H9 (cell line): ENCODE results near the gene TCF7L1. TPM values are rescaled to one million over a fixed set of nuclear protein-coding genes. Genes with fewer than 3 reads are reported as not detected.

Experiments
- DNase-seq: peaks from one replicate; pipeline ENCODE4 v3.0.0-alpha.2; 2017
- H2AFZ ChIP-seq: one replicate; pipeline ENCODE4 v1.6.1; 2013; ENCODE audit warnings: mild to moderate bottlenecking, low read length, control low read depth, moderate library complexity
- H2AK5ac ChIP-seq: 2 replicates; pipeline ENCODE4 v1.6.1; 2013; ENCODE audit warnings: low read length, control low read depth, mixed read lengths; ENCODE audit not compliant: insufficient read length
- H2BK120ac ChIP-seq: one replicate; pipeline ENCODE4 v1.6.1; 2013; ENCODE audit warnings: low read depth, mild to moderate bottlenecking, low read length, control low read depth, inconsistent platforms; ENCODE audit not compliant: poor library complexity, severe bottlenecking
- H2BK12ac ChIP-seq: 2 replicates; pipeline ENCODE4 v1.6.1; 2013; ENCODE audit warnings: low read length, control low read depth, mixed read lengths, low read depth; ENCODE audit not compliant: insufficient read length
- H2BK15ac ChIP-seq: 2 replicates; pipeline ENCODE4 v1.6.1; 2013; ENCODE audit warnings: low read depth, low read length, control low read depth
- H2BK20ac ChIP-seq: one replicate; pipeline ENCODE4 v1.6.1; 2013; ENCODE audit warnings: low read depth, mild to moderate bottlenecking, low read length, control low read depth, inconsistent platforms; ENCODE audit not compliant: poor library complexity, severe bottlenecking
- H2BK5ac ChIP-seq: 2 replicates; pipeline ENCODE4 v1.6.1; 2013; ENCODE audit warnings: low read length, control low read depth, mixed read lengths; ENCODE audit not compliant: insufficient read length
- H3K14ac ChIP-seq: 2 replicates; pipeline ENCODE4 v1.6.1; 2013; ENCODE audit warnings: low read length, control low read depth; ENCODE audit not compliant: insufficient read depth
- H3K18ac ChIP-seq: 2 replicates; pipeline ENCODE4 v1.6.1; 2013; ENCODE audit warnings: low read depth, mild to moderate bottlenecking, mixed read lengths, low read length, control low read depth; ENCODE audit not compliant: insufficient read length
- H3K23ac ChIP-seq: 2 replicates; pipeline ENCODE4 v1.6.1; 2013; ENCODE audit warnings: low read length, control low read depth, mixed read lengths, low read depth; ENCODE audit not compliant: insufficient read length
- H3K23me2 ChIP-seq: 2 replicates; pipeline ENCODE4 v1.6.1; 2013; ENCODE audit warnings: low read depth, mild to moderate bottlenecking, mixed read lengths, low read length, control low read depth; ENCODE audit not compliant: insufficient read length, poor library complexity, severe bottlenecking
- H3K27ac ChIP-seq: 2 replicates; pipeline ENCODE4 v1.5.1; 2013; ENCODE audit warnings: low read length, control low read depth, mixed read lengths, low read depth; ENCODE audit not compliant: insufficient read length
- H3K27me3 ChIP-seq: 2 replicates; pipeline ENCODE4 v1.6.1; 2013; ENCODE audit warnings: low read length, control low read depth, inconsistent platforms; ENCODE audit not compliant: insufficient read depth
- H3K4ac ChIP-seq: 2 replicates; pipeline ENCODE4 v1.6.1; 2013; ENCODE audit warnings: low read depth, mild to moderate bottlenecking, control low read depth, inconsistent platforms, low read length, moderate library complexity
- H3K4me1 ChIP-seq: 2 replicates; pipeline ENCODE4 v1.6.1; 2013; ENCODE audit warnings: low read length, control low read depth, inconsistent platforms; ENCODE audit not compliant: insufficient read depth
- H3K4me2 ChIP-seq: 2 replicates; pipeline ENCODE4 v1.6.1; 2013; ENCODE audit warnings: low read length, control low read depth, mixed read lengths; ENCODE audit not compliant: insufficient read length, insufficient read depth
- H3K56ac ChIP-seq: 2 replicates; pipeline ENCODE4 v1.6.1; 2013; ENCODE audit warnings: low read depth, mild to moderate bottlenecking, mixed read lengths, low read length, control low read depth; ENCODE audit not compliant: insufficient read length
- H3K79me1 ChIP-seq: 2 replicates; pipeline ENCODE4 v1.6.1; 2013; ENCODE audit warnings: low read depth, mild to moderate bottlenecking, moderate library complexity, low read length, control low read depth, inconsistent platforms; ENCODE audit not compliant: insufficient read depth, poor library complexity, severe bottlenecking
- H3K79me2 ChIP-seq: 2 replicates; pipeline ENCODE4 v1.6.1; 2013; ENCODE audit warnings: low read length, control low read depth, inconsistent platforms; ENCODE audit not compliant: insufficient read depth
- H3K9ac ChIP-seq: 2 replicates; pipeline ENCODE4 v1.6.1; 2013; ENCODE audit warnings: low read length, control low read depth, mixed read lengths; ENCODE audit not compliant: insufficient read length; ENCODE audit errors: extremely low read depth
- H3K9me3 ChIP-seq: one replicate; pipeline ENCODE4 v1.6.1; 2013; ENCODE audit warnings: low read depth, low read length, inconsistent platforms; ENCODE audit not compliant: control insufficient read depth
- H3T11ph ChIP-seq: one replicate; pipeline ENCODE4 v1.6.1; 2013; ENCODE audit warnings: mild to moderate bottlenecking, low read length, control low read depth, inconsistent platforms
- H4K20me1 ChIP-seq: one replicate; pipeline ENCODE4 v1.6.1; 2013; ENCODE audit not compliant: control insufficient read depth, insufficient read length, insufficient read depth
- H4K5ac ChIP-seq: 2 replicates; pipeline ENCODE4 v1.6.1; 2013; ENCODE audit warnings: low read depth, mild to moderate bottlenecking, mixed read lengths, low read length, control low read depth; ENCODE audit not compliant: insufficient read length
- H4K8ac ChIP-seq: replicated peaks from 2 replicates; pipeline ENCODE4 v1.6.1; 2013; ENCODE audit warnings: low read length, control low read depth, mixed read lengths, low read depth; ENCODE audit not compliant: insufficient read length
- H4K91ac ChIP-seq: 2 replicates; pipeline ENCODE4 v1.6.1; 2013; ENCODE audit warnings: low read depth, mild to moderate bottlenecking, moderate library complexity, mixed read lengths, low read length, control low read depth; ENCODE audit not compliant: insufficient read length
- H3K27ac Mint-ChIP-seq, 3 experiments: 2 replicates in 2 of 3; 3 replicates in 1 of 3; pipeline ENCODE4 v1.8.0; 2020 to 2021; ENCODE audit warnings: mixed read lengths in 3 of 3, mild to moderate bottlenecking in 1 of 3, moderate library complexity in 1 of 3
- H3K27me3 Mint-ChIP-seq: 2 replicates; pipeline ENCODE4 v1.8.0; 2021; ENCODE audit warnings: low read depth, mild to moderate bottlenecking, moderate library complexity, mixed read lengths
- H3K36me3 Mint-ChIP-seq, 3 experiments: 2 replicates in 2 of 3; 3 replicates in 1 of 3; pipeline ENCODE4 v1.8.0; 2020 to 2021; ENCODE audit warnings: low read depth in 3 of 3, mixed read lengths in 3 of 3; ENCODE audit not compliant: insufficient read depth in 1 of 3
- H3K4me1 Mint-ChIP-seq, 2 experiments: 2 replicates each; pipeline ENCODE4 v1.8.0; 2020; ENCODE audit warnings: mixed read lengths in 2 of 2
- H3K4me3 Mint-ChIP-seq, 2 experiments: 2 replicates in 1 of 2; 3 replicates in 1 of 2; pipeline ENCODE4 v1.8.0; 2020 to 2021; ENCODE audit warnings: mild to moderate bottlenecking in 2 of 2, mixed read lengths in 2 of 2, moderate library complexity in 1 of 2
- H3K9me3 Mint-ChIP-seq, 2 experiments: 2 replicates in 1 of 2; 3 replicates in 1 of 2; pipeline ENCODE4 v1.8.0; 2020; ENCODE audit warnings: mild to moderate bottlenecking in 2 of 2, mixed read lengths in 2 of 2, moderate library complexity in 1 of 2
- WGBS: extraction: QIAGEN DNeasy Blood & Tissue Kit; methylation state at CpG from one replicate; pipeline ENCODE4 v1.1.7; 2013; ENCODE audit warnings: missing lambda C conversion rate, low lambda C conversion rate, mixed read lengths; ENCODE audit not compliant: insufficient read length; ENCODE audit errors: extremely low coverage; 5-methylcytosine and 5-hydroxymethylcytosine counted together
- total RNA-seq: library from RNA; stranded (reverse); gene quantifications from 2 replicates; pipeline ENCODE4 v1.2.1, GENCODE V29; 2021
- TF ChIP-seq, protein P1 (sequence below): fragments of 200-600 bp; sonication (generic); conservative IDR thresholded peaks from 3 replicates; pipeline ENCODE4 v1.8.0; 2021; ENCODE audit warnings: antibody characterized with exemption, mild to moderate bottlenecking

TCF7L1 gene
- total RNA-seq, 1 experiment from 2014 or later, result 112 TPM

DNA sequence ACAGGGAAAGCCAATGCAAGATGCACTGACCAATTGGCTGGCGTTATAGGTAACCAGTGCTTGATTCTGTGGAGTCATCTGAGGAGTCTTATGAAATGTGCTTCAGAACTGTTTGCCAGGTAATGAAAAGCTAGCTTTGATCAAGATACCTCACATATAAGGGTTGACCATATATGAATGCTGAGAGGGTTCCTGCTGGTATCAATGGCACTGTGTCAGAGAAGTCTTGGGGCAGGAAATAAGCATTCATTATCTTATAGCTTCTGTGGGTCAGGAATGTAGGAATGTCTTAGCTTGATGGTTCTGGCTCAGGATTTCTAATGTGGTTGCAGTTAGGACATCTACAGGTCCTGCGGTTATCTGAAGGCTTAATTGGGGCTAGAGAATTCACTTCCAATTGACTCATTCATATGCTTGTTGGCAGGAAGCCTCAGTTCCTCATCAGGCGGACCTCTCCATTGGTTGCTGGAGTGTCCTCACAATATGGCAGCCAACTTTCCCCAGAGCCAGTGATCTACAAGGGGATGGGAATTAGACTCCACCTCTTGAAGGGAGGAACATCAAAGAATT, 22.1 kb upstream of the TCF7L1 start:
- Histone ChIP-seq H3K4ac (no peak overlapping the region), H4K8ac (no peak overlapping the region), H3K4me2 (no peak overlapping the region), H2BK12ac (no peak overlapping the region), H2AFZ (no peak overlapping the region), H4K91ac (no peak overlapping the region), H2BK120ac (no peak overlapping the region), H3K14ac (no peak overlapping the region), H4K5ac (no peak overlapping the region), H3K9me3 (no peaks in the 10 kb centered on the region), H3K4me1 (no peaks in the 10 kb centered on the region), H2BK20ac (no peak overlapping the region), H2AK5ac (no peak overlapping the region), H3K18ac (no peak overlapping the region), H3K79me2 (no peaks in the 10 kb centered on the region), H2BK15ac (no peak overlapping the region), H2BK5ac (no peak overlapping the region), H3T11ph (no peak overlapping the region), H3K27me3 (no peaks in the 10 kb centered on the region; the same call in 1 of the 2 replicates), H3K56ac (no peak overlapping the region), H4K20me1 (no peaks in the 10 kb centered on the region), H3K79me1 (no peaks in the 10 kb centered on the region), H3K9ac (no peak overlapping the region), H3K23me2 (no peaks in the 10 kb centered on the region), H3K23ac (no peak overlapping the region), H3K27ac (no peak overlapping the region)
- Mint-ChIP-seq H3K27ac (no peak overlapping the region), H3K4me1 (no peaks in the 10 kb centered on the region), H3K9me3 (peaks cover 8 to 13% of the 10 kb centered on the region in 2 experiments; a peak in 4 of 5 replicates), H3K27me3 (peaks cover 64% of the 10 kb centered on the region), H3K36me3 (no peaks in the 10 kb centered on the region), H3K4me3 (no peak overlapping the region)
- DNase-seq, result no peak
- TF ChIP-seq, protein P1, sequence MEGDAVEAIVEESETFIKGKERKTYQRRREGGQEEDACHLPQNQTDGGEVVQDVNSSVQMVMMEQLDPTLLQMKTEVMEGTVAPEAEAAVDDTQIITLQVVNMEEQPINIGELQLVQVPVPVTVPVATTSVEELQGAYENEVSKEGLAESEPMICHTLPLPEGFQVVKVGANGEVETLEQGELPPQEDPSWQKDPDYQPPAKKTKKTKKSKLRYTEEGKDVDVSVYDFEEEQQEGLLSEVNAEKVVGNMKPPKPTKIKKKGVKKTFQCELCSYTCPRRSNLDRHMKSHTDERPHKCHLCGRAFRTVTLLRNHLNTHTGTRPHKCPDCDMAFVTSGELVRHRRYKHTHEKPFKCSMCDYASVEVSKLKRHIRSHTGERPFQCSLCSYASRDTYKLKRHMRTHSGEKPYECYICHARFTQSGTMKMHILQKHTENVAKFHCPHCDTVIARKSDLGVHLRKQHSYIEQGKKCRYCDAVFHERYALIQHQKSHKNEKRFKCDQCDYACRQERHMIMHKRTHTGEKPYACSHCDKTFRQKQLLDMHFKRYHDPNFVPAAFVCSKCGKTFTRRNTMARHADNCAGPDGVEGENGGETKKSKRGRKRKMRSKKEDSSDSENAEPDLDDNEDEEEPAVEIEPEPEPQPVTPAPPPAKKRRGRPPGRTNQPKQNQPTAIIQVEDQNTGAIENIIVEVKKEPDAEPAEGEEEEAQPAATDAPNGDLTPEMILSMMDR, result no peak
- no CpG with 5 or more reads among the region's 3 CpGs for WGBS
